NCI-H524 treated with DMSO at 0.1 percent for 48 hours (cell line): Measurements from ENCODE around the gene TMEM127.

Source experiments
- DNase-seq: peaks from one replicate; lab custom pipeline; 2025; lab: John Stamatoyannopoulos, UW

Gene TMEM127

GRCh38 chr2:96204836-96205624, 60.8 kb downstream of the TMEM127 start:
- DNase-seq = no peak

DNA sequence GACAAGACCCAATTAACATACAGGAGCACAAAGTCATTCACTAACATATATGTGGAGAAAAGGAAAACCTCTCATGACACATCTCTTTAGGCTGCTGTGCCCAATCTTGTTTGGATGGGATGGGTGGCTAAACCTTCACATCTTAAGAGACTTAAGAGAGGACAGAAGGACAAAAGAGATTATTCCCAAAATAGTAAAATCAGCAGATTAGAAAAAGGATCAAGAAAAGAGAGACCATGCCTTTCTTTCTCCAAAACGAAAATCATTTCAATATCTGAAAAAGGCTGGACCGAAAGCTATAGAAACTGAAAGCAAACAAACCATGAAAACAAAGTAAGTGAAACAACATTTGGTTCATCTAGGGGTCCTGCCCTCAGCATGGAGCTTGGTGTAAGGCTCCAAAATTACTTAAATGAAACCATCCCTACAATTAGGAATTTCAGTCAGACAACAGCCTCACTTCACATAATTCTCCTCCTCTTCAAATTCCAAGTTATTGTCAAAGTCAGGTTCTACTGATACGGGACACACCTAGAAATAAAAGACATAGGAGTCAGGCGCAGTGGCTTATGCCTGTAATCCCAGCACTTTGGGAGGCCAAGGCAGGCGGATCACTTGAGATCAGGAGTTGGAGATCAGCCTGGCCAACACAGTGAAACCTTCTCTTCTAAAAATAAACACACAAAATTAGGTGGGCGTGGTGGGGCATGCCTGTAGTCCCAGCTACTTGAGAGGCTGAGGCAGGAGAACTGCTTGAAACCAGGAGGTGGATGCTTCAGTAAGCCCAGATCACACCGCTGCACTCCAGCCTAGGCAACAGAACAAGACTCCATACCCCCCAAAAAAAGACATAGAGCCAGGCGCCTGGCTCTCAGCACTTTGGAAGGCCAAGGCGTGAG, 62.4 kb downstream of the TMEM127 start:
- no peak for DNase-seq

DNA sequence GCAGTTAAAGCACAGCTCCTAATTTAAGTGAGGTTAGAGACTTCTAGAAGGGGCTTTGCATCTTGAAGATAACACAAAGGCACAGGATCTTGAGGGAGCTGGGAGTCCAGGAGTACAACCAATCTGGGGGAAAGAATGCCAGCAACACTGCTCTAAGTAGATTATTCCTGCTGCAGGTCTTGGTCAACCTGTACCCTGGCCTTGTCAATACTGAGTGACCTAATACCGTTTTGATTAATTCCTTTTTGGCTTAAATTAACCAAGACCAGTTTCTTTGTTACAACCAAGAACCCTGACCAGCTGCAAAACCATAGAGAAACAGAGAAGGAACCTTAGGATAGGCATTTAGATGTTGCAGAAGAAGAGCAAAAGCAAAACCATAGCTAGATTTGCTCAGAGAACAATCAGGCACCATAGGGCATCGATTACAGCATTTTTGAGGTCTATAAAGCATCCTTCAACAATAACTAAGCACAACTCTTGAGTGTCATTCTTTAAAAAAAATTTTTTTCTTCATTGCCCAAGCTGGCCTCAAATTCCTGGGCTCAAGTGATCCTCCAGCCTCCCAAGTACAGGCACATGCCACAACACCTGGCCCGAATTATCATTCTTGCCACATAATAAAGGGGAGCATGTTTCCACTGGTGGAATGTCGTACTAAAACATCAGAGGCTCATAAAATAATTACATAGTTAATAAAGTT, 63.5 kb downstream of the TMEM127 start:
- DNase-seq = no peak

DNA sequence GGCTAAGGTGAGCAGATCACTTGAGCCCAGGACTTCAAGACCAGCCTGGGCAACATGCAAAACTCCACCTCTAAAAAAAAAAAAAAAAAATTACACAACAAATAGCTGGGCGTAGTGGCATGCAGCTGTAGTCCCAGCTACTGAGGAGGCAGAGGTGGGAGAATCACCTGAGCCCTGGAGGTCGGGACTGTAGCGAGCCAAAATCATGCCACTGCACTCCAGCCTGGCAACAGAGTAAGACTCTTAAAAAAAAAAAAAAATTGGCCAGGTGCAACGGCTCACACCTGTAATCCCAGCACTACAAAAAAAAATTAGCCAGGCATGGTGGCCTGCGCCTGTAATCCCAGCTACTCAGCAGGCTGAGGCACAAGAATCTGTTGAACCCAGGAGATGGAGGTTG, 64.5 kb downstream of the TMEM127 start:
- DNase-seq = no peak

- DNase-seq = no peak
Observed at GRCh38 chr2:96198921-96199320, 66.9 kb downstream of the TMEM127 start.
